Nephron (organoid): ENCODE measurements around the gene TBL1X.

Experiments
- H3K27ac Mint-ChIP-seq, 3 experiments: 2 replicates each; pipeline ENCODE4 v1.8.0; 2020; ENCODE audit warnings: mixed read lengths in 3 of 3, mild to moderate bottlenecking in 2 of 3, moderate library complexity in 1 of 3
- H3K27me3 Mint-ChIP-seq: 2 replicates; pipeline ENCODE4 v1.8.0; 2021; ENCODE audit warnings: low read depth, mild to moderate bottlenecking, moderate library complexity, mixed read lengths
- H3K36me3 Mint-ChIP-seq: 2 replicates; pipeline ENCODE4 v1.8.0; 2020; ENCODE audit warnings: low read depth, mixed read lengths
- H3K4me1 Mint-ChIP-seq: 2 replicates; pipeline ENCODE4 v1.8.0; 2020; ENCODE audit warnings: mixed read lengths
- H3K4me3 Mint-ChIP-seq, 3 experiments: 2 replicates each; pipeline ENCODE4 v1.8.0; 2020; ENCODE audit warnings: mild to moderate bottlenecking in 3 of 3, mixed read lengths in 3 of 3, moderate library complexity in 2 of 3
- H3K9me3 Mint-ChIP-seq: 2 replicates; pipeline ENCODE4 v1.8.0; 2020; ENCODE audit warnings: mixed read lengths
- CTCF ChIP-seq, 3 experiments: fragments of 200-600 bp; sonication (generic); IDR thresholded peaks; one replicate each; pipeline ENCODE4 v1.5.0; 2021; ENCODE audit warnings: antibody characterized with exemption in 3 of 3; ENCODE audit not compliant: unreplicated experiment in 3 of 3

Gene TBL1X

GRCh38 chrX:9682861-9683260 lies 218.0 kb downstream of the TBL1X start:
- Mint-ChIP-seq H3K27ac (no peak overlapping the region), H3K4me1 (peaks cover 6% of the 10 kb centered on the region), H3K4me3 (no peak overlapping the region), H3K9me3 (peaks cover 4% of the 10 kb centered on the region), H3K27me3 (peaks cover 3% of the 10 kb centered on the region), H3K36me3 (peaks cover 70% of the 10 kb centered on the region)
- TF ChIP-seq CTCF (IDR thresholded peaks at IDR 0.05; ENCODE audit: unreplicated experiment in 3 of 3) = no peak

GRCh38 chrX:9683350-9683749 lies 218.5 kb downstream of the TBL1X start:
- peaks cover 6% of the 10 kb centered on the region for H3K4me1 Mint-ChIP-seq
- peaks cover 3% of the 10 kb centered on the region for H3K27me3 Mint-ChIP-seq
- no peak overlapping the region for H3K27ac Mint-ChIP-seq

GRCh38 chrX:9687899-9688298 lies 223.0 kb downstream of the TBL1X start:
- no peak overlapping the region for H3K27ac Mint-ChIP-seq
- no peak for TF ChIP-seq CTCF (IDR thresholded peaks at IDR 0.05; ENCODE audit: unreplicated experiment in 3 of 3)
- peaks cover 6% of the 10 kb centered on the region for H3K9me3 Mint-ChIP-seq
- H3K4me3 Mint-ChIP-seq = no peak overlapping the region
- no peaks in the 10 kb centered on the region for H3K27me3 Mint-ChIP-seq
- no peaks in the 10 kb centered on the region for H3K4me1 Mint-ChIP-seq
- H3K36me3 Mint-ChIP-seq = peaks cover 79% of the 10 kb centered on the region

More at GRCh38 chrX:9683350-9683749, 218.5 kb downstream of the TBL1X start:
- peaks cover 71% of the 10 kb centered on the region for H3K36me3 Mint-ChIP-seq
- peaks cover 2% of the 10 kb centered on the region for H3K9me3 Mint-ChIP-seq
- TF ChIP-seq CTCF (IDR thresholded peaks at IDR 0.05; ENCODE audit: unreplicated experiment in 3 of 3) = no peak
- H3K4me3 Mint-ChIP-seq = no peak overlapping the region

- H3K27ac Mint-ChIP-seq = no peak overlapping the region
- no peaks in the 10 kb centered on the region for H3K4me1 Mint-ChIP-seq
- no peak for TF ChIP-seq CTCF (IDR thresholded peaks at IDR 0.05; ENCODE audit: unreplicated experiment in 3 of 3)
- no peaks in the 10 kb centered on the region for H3K27me3 Mint-ChIP-seq
- peaks cover 9% of the 10 kb centered on the region for H3K9me3 Mint-ChIP-seq
- H3K4me3 Mint-ChIP-seq = no peak overlapping the region
- H3K36me3 Mint-ChIP-seq = peaks cover 82% of the 10 kb centered on the region
Observed at GRCh38 chrX:9688833-9689232, 224.0 kb downstream of the TBL1X start.

GRCh38 chrX:9690046-9690445 lies 225.2 kb downstream of the TBL1X start:
- H3K27ac Mint-ChIP-seq = no peak overlapping the region
- peaks cover 12% of the 10 kb centered on the region for H3K9me3 Mint-ChIP-seq
- no peaks in the 10 kb centered on the region for H3K4me1 Mint-ChIP-seq
- TF ChIP-seq CTCF (IDR thresholded peaks at IDR 0.05; ENCODE audit: unreplicated experiment in 3 of 3) = no peak
- H3K27me3 Mint-ChIP-seq = no peaks in the 10 kb centered on the region
- no peak overlapping the region for H3K4me3 Mint-ChIP-seq
- H3K36me3 Mint-ChIP-seq = peaks cover 83% of the 10 kb centered on the region

- H3K27ac Mint-ChIP-seq = no peak overlapping the region
- no peak for TF ChIP-seq CTCF (IDR thresholded peaks at IDR 0.05; ENCODE audit: unreplicated experiment in 3 of 3)
- no peak overlapping the region for H3K4me3 Mint-ChIP-seq
- peaks cover 15% of the 10 kb centered on the region for H3K9me3 Mint-ChIP-seq
- no peaks in the 10 kb centered on the region for H3K4me1 Mint-ChIP-seq
- H3K36me3 Mint-ChIP-seq = peaks cover 76% of the 10 kb centered on the region
- no peaks in the 10 kb centered on the region for H3K27me3 Mint-ChIP-seq
Observed at GRCh38 chrX:9693307-9694001, 228.6 kb downstream of the TBL1X start.
